GM21576 (cell line): Measurements from ENCODE around the gene CATSPERD.
"Not testable (repeated sequence)": the region's sequence is repeated elsewhere in the genome, so short reads cannot be mapped to it uniquely, and the experiment has no call there.

Experiments used
- ATAC-seq: cut with Tn5 transposase; IDR thresholded peaks from one replicate; pipeline ENCODE4 v1.9.1; 2021; ENCODE audit warnings: mild to moderate bottlenecking, moderate library complexity; ENCODE audit not compliant: unreplicated experiment

The CATSPERD gene

GRCh38 chr19:5719274-5719960, 1.0 kb upstream of the CATSPERD start:
- no peak for ATAC-seq

- ATAC-seq: no peak
Observed at GRCh38 chr19:5727453-5728050, 7.1 kb downstream of the CATSPERD start.

- not testable (repeated sequence) for ATAC-seq
Observed at GRCh38 chr19:5733172-5733571, 12.7 kb downstream of the CATSPERD start.

- no peak for ATAC-seq
Observed at GRCh38 chr19:5738423-5738822, 18.0 kb downstream of the CATSPERD start.

GRCh38 chr19:5742051-5742450, 21.6 kb downstream of the CATSPERD start:
- no peak for ATAC-seq

- no peak for ATAC-seq
Observed at GRCh38 chr19:5743630-5744029, 23.2 kb downstream of the CATSPERD start.

GRCh38 chr19:5744999-5745398, 24.6 kb downstream of the CATSPERD start:
- ATAC-seq: not testable (repeated sequence)

GRCh38 chr19:5748920-5749319, 28.5 kb downstream of the CATSPERD start:
- ATAC-seq: not testable (repeated sequence)

- ATAC-seq: no peak
Observed at GRCh38 chr19:5749505-5749904, 29.1 kb downstream of the CATSPERD start.

GRCh38 chr19:5751709-5752108, 31.3 kb downstream of the CATSPERD start:
- no peak for ATAC-seq

GRCh38 chr19:5753743-5754142, 33.3 kb downstream of the CATSPERD start:
- ATAC-seq: no peak

GRCh38 chr19:5762608-5763217, 42.3 kb downstream of the CATSPERD start:
- ATAC-seq: no peak

- ATAC-seq: no peak
Observed at GRCh38 chr19:5765220-5765619, 44.8 kb downstream of the CATSPERD start.

- ATAC-seq: no peak
Observed at GRCh38 chr19:5767949-5768348, 47.5 kb downstream of the CATSPERD start.

GRCh38 chr19:5772416-5772815, 52.0 kb downstream of the CATSPERD start:
- no peak for ATAC-seq

- ATAC-seq: no peak
Observed at GRCh38 chr19:5773276-5773675, 52.8 kb downstream of the CATSPERD start.

- no peak for ATAC-seq
Observed at GRCh38 chr19:5774921-5775320, 54.5 kb downstream of the CATSPERD start.

GRCh38 chr19:5775668-5776309, 55.4 kb downstream of the CATSPERD start:
- no peak for ATAC-seq

GRCh38 chr19:5778402-5778801, 58.0 kb downstream of the CATSPERD start:
- ATAC-seq: no peak

- not testable (repeated sequence) for ATAC-seq
Observed at GRCh38 chr19:5780916-5781315, 60.5 kb downstream of the CATSPERD start.

GRCh38 chr19:5782322-5782721, 61.9 kb downstream of the CATSPERD start:
- no peak for ATAC-seq
